GM19193 (cell line): ENCODE results near the gene PRSS1.

Experiments used
- POLR2A ChIP-seq: IDR thresholded peaks from 4 replicates; pipeline ENCODE4 v1.6.1; 2011; ENCODE audit not compliant: insufficient read depth, insufficient read length; ENCODE audit errors: extremely low read depth

The PRSS1 gene

DNA sequence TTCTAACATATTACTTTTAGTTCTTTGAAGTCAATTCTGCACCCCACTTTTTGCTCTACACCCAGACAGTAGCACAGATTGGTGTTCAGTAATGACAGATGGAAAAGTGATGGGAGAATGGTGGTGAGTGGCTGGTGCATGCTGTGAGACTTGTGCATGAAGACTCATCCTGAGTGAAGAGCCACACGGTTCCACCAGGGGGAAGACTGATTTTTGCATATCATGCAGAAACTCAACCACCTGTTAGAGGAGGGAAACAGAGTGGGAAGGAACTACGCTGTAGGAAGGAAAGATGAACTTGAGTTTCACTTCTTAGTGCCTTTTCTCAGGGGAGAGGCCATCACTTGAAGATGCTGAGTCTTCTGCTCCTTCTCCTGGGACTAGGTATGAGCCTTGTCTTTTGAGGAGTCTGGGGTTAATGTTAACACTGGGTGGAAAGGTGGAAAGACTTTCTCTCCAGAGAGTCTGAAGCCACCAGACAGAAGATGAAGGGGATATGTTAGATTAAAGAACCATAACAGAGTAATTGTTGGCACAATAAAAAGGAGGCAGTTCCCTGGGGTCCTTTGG lies 9.3 kb upstream of the PRSS1 start:
- no peak for TF ChIP-seq POLR2A

DNA sequence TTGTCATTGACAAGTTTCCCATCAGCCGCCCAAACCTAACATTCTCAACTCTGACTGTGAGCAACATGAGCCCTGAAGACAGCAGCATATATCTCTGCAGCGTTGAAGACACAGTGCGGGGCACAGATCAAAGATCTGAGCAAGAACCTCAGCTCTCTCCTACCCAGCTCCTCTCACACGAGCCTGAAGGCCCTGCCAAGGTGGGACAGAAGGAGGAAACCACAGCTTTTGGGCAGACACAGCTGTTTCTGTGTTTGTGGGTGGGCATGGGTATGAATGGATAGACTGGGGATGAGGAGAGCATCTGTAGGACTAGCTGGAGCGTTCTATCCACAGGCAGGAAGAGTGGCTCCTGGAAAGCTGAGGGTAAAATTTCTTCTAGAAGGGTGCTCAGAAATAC lies 8.5 kb upstream of the PRSS1 start:
- TF ChIP-seq POLR2A, result no peak

DNA sequence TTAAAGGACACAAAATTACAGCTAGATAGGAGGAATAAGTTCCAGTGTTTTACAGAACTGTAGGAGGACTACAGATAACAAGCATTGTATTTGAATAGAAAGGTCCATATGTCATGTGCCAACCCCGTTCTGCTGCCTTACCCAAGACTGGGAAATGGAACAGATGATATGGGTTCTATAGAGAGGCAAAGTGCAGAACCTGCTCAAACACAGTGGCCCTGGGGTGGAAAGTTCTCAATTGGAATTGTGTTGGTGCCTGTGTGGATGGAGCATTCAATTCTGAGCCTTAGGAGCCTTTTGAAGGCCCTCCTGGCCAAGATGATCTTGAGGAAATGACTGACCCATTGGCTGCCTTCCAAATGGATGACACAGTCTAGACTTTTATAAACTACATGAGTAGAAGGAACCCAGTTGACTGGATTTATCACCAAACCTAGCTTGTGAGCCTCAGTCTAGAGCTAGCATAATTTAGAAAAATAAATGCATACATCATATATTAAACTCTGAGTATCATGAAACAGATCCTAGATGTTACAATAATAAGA lies 4.1 kb upstream of the PRSS1 start:
- no peak for TF ChIP-seq POLR2A

DNA sequence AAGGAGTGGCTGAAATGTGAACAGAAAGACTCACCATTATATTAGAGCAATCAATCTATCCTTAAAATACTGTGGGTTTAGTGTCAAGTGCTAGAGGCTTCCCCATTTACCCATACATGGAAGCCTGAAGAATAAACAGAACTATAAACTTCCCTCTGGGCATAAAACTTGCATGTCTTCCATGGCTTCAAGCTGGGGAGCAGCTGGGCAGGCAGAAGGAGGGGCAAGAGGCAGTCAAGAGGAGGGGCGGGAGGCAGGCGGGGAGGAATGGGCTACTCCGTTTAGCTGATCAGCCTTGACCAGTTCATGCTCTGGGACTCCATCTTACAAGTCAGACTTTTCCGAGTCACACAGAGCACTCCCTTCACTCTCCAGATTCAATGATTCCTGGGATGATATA lies 3.5 kb upstream of the PRSS1 start:
- TF ChIP-seq POLR2A, result no peak

DNA sequence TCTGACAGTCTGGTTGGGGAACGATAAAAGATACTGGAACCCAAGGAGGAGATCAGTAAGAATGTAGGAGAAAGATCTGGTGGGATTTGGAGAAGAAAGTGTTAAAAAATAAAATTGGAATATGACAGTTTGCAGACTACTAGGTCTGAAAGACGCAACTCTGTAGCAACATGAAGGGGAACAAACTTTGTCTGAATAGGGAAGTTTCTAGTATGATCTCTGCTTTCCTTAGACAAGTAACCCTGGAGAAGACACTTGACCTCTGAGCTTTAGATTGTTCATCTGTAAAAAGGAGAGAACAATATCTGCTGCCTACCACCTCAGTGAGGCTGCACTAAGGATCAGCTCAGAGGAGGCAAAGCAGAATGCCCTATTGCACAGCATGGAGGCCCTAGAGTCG lies 3.0 kb upstream of the PRSS1 start:
- no peak for TF ChIP-seq POLR2A

DNA sequence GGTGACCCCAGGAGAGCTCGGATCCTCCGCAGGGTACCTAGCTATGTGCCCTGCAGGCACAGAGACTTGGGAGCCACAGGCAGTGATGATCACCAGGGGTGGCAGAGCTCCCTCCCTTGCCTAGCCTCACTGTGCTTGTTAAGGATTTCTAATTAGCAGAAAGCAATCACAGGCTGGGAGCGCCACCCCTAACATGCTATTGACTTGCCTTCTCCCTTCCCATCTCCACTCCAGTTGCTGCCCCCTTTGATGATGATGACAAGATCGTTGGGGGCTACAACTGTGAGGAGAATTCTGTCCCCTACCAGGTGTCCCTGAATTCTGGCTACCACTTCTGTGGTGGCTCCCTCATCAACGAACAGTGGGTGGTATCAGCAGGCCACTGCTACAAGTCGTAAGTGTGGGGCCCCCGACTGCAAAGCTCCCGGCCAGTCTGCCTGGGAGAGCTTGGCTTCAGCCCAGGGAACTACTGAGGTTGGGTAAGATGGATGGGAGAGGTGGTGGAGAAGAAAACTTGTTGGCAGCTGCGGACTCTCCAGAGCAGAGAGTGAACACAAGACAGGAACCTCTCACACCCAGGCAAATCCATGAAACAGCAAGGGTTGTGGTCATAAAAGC lies 1.2 kb downstream of the PRSS1 start:
- TF ChIP-seq POLR2A, result no peak

DNA sequence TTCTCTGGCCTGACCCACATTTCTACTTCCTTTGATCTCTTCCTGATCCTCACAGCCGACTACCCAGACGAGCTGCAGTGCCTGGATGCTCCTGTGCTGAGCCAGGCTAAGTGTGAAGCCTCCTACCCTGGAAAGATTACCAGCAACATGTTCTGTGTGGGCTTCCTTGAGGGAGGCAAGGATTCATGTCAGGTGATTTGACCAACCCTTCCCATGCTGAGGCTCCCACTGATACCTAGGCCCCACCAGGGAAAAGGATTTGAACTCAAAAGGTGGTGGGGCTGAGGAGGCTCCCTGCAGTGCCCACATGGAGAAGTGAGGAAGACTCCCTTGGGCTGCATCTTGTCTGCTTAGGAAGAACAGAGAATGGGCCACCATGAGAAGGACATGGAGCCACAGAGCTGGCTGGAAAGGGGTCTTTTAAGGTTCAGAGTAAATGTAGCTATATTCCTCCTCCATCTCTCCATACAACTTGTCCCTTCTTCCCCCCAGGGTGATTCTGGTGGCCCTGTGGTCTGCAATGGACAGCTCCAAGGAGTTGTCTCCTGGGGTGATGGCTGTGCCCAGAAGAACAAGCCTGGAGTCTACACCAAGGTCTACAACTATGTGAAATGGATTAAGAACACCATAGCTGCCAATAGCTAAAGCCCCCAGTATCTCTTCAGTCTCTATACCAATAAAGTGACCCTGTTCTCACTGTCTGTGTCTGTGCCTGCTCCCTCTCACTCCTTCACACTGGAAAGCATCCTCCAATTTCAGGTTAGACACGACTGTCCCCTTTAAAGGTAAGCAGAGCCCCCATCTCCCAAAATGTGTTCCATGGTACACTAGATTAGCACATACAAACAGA lies 3.3 kb downstream of the PRSS1 start:
- no peak for TF ChIP-seq POLR2A

DNA sequence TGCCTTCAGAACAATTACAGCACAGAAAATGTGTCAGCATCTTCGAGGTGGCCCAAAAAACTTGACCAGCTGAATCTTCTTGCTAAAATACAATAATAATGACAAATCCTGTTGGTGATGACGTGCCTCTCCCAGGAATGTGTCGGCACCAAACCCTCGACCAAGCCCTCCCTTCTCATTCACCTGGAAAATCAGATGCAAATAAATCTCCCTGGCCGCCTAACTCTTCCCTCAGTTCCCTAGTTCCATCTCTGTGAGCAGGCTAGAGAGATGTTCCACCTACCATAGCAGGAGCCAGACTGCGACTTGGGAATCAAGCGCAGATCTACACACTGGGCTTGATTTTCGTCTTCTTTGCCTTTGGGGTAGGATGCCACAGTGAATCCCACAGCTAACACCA lies 4.1 kb downstream of the PRSS1 start:
- no peak for TF ChIP-seq POLR2A

DNA sequence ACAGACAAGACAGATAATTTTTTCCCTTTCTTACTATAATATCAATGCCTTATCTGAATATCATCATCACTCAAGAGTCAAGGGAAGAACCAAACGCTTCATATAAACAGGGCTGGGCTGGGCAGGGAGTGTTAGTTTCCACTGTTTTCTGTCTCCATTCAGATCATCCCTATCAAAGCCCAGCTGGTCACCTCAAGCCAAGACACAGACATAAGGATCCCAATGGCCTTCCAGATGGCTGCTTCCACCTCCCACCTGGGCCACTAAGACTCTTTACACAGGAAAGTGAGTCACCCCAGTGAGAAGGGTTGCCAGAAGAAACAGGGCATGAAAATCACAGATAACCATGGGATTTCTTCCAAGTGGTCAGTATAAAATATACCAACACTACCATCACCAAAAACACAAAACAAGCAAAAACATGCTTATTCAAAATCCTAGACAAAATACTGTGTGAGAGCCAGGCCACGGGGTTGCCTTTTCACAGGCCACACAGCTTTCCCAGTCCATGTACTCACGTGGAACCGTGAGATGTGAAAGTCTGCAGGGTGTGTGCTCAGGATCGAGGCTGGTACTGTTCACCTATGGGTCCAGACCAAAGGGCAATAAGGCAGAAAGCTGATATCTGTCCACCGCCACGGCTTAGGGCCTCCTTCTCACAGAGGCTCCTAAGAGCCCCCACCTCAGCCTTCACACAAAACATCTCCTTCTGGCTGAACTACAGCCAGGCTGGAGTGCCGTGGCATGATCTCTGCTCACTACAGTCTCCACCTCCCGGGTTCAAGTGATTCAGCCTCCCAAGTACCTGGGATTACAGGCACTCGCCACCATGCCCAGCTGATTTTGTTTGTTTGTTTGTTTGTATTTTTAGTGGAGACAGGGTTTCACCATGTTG lies 5.7 kb downstream of the PRSS1 start:
- TF ChIP-seq POLR2A, result no peak

DNA sequence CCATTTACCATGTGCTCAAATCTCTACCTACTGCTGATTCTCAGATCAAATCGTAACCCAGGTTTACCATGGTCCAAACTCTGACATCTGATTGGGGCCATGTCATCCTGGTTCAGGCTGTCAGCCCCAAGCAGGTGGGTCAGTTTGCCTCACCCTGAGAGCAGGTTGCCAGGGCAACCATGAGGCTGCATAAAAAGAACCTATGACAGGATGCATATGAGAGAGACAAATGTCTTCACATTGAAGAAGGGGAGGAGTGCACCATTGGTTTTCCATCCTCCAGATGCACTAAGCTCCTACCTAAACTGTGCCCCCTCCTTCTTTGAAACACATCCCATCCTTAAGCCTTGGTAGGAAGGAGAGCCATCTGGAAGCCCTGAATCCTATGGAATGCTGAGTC lies 10.2 kb downstream of the PRSS1 start:
- TF ChIP-seq POLR2A, result no peak

DNA sequence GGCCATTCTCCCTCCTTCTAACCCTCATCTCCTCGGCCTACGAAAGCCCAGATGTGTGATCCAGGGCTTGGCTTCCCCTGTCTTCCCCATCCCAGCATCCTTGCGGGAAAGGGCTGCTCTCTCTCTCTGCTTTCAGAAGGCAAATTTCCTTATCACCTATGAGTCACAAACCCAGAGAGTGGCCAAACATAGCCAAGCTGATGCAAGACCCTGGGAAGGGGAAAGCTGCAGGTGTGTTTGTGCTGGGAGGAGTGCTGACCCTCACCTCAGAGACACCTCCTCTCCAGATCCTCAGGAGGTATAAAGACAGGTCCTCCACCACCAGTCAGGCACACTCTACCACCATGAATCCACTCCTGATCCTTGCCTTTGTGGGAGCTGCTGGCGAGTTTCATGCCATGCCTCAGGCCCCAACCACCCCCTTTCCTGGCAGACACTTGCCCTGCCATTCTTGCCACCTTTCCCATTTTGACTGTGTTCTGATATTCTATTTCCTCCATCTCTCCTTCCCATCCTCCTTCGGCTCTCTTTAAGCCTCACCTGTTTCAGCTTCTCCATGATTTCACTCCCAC lies 10.9 kb downstream of the PRSS1 start:
- TF ChIP-seq POLR2A, result no peak

DNA sequence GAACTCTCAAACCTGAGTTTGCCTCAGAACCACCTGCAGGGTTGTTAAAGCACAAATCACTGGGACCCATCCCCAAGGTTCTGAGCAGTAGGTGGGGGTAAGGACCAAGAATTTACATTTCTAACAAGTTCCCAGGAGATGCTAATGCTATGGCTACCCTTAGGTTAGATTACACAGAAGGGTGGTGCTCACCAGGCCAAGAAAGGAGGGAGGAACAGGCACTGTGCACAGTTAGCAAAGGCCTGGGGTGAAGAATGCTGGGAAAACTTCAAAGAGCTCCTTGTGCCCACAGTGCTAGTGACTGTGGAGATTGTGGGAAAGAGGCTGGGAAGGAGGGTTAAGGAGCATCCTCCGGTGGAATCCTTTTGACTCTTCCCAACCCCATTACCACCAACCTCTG lies 12.8 kb downstream of the PRSS1 start:
- TF ChIP-seq POLR2A, result no peak

DNA sequence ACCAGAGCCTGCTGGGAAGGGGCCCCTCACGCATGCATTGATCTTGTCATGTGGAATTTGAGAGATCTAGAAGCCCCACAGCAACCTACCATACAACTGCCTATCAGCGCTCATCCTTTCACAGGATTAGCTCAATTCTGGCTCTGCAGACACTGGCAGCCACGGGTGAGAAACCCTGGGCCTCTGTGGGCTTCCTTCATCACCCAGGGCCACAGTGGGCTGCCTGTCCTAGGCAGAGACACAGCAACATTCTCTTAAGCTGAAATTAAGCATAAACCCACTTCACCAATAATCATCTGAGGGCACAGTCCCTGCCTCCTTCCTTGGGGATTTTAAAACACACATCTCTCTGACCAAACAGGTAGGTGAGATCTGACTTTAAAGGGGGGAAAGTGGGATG lies 18.2 kb downstream of the PRSS1 start:
- TF ChIP-seq POLR2A, result no peak

DNA sequence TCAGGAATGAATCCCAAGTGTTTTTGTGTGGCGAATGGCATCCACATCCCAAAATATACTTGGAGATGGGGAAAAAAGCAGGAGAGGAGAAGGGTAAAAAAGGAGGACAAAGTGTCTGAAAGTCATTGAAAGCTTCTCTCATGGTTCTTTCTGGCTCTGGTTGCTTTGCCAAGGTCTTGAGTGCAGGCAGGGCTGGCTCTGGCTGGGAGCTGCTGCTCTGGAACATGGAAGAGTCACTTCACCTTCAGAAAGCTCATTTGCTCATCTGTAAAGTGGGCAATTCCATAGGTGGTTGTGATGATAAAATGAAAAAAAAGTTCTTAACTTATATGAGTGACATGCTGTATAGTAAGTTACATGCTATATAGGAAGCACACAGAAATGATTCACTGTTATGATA lies 18.6 kb downstream of the PRSS1 start:
- TF ChIP-seq POLR2A, result no peak
